HG03460 (cell line): Measurements from ENCODE around the gene GYS2.
A peak's percentile ranks its signal among the peaks of the same experiment; 100 is the strongest.

Experiments used
- ATAC-seq: cut with Tn5 transposase; IDR thresholded peaks from one replicate; pipeline ENCODE4 v1.9.1; 2021; ENCODE audit not compliant: unreplicated experiment

GYS2 gene

GRCh38 chr12:21558100-21558679 lies 46.5 kb downstream of the GYS2 start:
- ATAC-seq, result no peak

GRCh38 chr12:21553329-21553675 lies 51.3 kb downstream of the GYS2 start:
- no peak for ATAC-seq

DNA sequence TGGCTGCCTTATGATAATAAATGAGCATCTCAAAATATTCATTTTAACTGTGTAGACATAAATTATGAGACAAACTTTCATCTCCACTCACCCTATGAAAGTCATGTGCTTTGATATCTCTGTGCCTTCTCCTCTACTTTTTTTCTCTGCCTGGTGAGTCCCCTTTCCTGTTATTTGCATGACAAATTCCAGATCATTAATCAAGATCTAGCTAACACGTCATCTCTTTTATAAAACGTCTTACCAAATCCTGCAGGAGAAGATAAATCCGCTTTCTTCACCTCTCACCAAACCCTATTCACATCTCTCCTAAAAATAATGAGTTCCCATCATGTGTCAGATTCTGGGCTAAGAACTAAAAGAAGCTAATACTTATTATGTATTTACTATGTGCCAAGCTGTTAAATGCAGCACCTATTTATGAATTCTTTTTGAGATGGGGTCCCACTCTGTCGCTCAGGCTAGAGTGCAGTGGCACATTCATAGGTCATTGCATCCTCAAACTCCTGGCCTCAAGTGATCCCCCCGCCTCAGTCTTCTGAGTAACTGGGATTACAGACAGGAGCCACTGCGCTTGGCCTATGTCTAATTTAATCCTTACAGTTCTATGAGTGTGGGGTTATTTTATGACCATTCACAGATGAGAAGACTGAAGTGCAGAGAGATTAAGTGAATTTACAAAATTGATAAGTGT lies 51.9 kb downstream of the GYS2 start:
- ATAC-seq, result no peak

GRCh38 chr12:21551841-21552465 lies 52.7 kb downstream of the GYS2 start:
- no peak for ATAC-seq

DNA sequence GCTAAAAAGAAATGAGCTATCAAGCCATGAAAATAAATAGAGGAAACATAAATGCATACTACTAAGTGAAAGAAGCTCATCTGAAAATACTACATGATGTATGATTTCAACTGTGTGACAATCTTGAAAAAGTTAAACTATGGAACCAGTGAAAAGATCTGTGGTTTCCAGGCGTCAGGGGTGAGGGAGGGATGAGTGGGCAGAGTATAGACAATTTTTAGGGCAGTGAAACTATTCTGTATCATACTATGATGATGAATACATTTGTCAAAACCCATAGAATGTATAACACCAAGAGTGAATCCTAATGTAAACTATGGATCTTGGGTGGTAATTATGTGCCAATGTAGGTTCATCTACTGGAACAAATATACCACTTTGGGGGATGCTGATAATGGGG lies 57.2 kb downstream of the GYS2 start:
- ATAC-seq, result no peak

GRCh38 chr12:21546716-21547115 lies 57.9 kb downstream of the GYS2 start:
- ATAC-seq, result no peak

DNA sequence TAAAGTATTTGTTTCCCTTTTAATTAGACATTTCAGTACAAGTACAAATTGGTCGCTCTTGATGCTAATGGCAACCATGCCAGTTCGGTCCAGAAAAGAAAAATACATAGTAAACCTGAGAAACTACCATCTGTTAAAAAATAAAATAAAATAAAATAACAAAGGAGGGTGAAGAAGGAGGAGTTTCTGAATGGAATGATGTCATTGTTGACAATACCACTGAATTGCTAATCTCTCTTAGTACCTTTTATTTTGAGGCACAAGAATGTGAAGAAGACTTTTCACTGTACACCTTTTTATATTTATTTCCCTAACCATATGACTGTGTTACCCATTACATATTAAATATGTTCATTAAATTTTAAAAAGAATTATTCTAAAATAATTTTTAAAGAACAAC lies 59.1 kb downstream of the GYS2 start:
- no peak for ATAC-seq

GRCh38 chr12:21543151-21543550 lies 61.5 kb downstream of the GYS2 start:
- no peak for ATAC-seq

- ATAC-seq, result no peak
Measured at GRCh38 chr12:21542403-21542802, 62.2 kb downstream of the GYS2 start.

- ATAC-seq, result no peak
Measured at GRCh38 chr12:21541773-21542172, 62.9 kb downstream of the GYS2 start.

- peak; percentile 55 for ATAC-seq
Measured at GRCh38 chr12:21539797-21540196, 64.8 kb downstream of the GYS2 start.

DNA sequence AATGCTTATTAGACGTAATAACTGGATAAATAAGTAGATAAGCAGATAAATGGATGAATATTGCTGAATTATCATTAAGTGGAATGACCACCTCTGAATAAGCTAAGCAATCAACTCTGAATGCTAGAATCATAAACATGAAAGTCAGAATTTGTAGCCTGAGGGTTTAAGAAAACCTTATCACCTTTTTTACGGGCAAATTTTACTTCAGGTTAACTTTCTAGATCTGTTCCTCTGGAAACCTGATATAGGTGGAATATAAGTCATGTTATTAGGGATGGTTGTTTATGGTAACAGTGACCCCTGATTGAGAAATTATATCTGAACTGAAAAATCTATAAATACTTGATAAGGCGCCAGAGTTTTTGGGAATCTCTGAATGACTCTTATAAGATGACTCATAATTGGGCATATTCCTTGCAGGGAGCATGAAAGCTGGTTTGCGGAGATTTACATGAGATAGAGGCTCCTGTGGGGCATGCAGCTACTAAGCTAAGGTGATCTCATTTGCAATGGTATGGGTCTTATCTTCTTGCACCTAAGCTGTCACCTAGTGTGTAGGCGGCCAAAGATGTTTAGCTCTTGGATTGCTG lies 66.5 kb downstream of the GYS2 start:
- no peak for ATAC-seq

DNA sequence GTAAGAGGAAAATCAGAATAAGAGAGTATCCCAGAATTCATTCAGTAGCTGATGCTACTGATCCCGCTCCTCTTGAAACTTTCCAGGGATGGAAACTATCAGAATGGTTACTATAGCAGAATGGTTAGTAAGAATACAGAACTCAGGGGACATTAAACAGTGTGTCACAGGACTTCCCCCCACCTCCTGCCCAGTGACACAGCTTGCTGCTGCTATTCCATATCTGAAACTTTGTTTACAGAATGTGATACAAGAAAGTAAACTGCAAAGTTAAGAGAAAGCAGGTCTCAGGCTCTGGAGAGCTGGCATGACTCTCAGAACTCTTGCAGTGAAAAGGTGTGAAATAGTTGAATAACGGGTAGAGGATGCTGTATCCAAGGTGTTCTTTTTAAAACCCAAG lies 75.2 kb downstream of the GYS2 start:
- no peak for ATAC-seq

DNA sequence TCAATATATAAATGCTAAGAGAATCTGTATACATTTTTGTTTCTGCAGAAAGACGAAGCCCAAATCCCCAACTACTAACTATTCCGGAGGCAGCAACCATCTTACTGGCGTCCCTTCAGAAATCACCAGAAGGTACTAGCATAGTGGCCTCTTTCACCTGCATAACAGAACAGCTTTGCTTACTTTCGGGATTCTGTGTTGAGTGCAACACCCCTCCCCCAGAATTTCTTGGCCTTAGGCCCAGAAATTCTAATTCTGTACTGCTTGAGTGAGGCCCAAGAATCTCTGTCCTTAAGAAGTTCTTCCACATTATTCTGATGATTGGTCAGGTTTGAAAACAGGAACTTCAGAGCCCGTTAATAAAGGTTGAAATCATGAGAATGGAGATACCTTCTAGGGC lies 75.7 kb downstream of the GYS2 start:
- no peak for ATAC-seq

GRCh38 chr12:21527451-21528180 lies 77.0 kb downstream of the GYS2 start:
- peak; percentile 95 for ATAC-seq

DNA sequence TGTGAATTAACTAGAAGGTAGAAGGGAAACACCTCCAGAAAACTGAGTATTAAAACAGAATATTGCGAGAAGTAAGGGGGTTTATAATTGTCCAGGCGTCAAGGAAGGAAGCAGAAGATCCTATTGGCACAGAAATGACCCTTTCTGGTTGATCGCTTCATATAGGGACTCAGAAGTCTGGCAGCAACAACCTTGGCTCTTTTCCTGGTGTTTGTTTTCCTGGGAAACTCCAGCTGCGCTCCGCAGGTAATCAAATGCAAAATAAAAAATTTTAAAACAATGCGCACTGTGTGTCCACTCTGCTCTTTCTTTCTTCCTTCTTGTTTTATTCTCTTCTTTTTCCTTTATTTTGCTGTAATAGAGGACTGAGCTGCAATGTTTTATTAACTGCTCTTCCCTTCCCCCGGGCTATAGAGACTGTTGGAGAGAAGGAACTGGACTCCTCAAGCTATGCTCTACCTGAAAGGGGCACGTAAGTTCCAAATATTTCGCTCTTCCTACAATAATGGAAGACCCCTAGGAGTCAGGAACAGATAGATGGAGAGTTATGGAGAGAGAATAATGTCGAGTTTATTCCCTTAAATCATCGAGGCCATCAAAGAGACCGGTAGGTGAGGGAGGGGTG lies 77.8 kb downstream of the GYS2 start:
- no peak for ATAC-seq

GRCh38 chr12:21526053-21526452 lies 78.6 kb downstream of the GYS2 start, which contains the start of gene SPX:
SPX (plus strand) TSS chr12:21526296; CDS start chr12:21526473, 177 bp downstream.
- ATAC-seq, result no peak

DNA sequence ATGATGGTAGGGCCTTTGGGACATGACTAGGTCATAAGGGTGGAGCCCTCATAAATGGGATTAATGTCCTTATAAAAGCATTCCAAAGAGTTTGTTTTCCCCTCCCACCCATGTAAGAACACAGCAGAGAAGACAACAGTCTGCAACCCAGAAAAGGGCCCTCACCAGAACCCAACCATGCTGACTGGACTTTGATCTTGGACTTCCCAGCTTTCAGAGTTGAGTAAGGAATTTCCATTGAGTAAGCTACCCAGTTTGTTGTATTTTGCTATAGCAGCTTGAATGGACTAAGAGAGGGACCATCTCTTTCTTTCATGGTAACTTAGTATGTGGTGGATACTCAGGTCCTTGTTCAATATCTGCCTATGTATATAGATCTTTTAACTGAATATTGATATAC lies 81.5 kb downstream of the GYS2 start:
- no peak for ATAC-seq

DNA sequence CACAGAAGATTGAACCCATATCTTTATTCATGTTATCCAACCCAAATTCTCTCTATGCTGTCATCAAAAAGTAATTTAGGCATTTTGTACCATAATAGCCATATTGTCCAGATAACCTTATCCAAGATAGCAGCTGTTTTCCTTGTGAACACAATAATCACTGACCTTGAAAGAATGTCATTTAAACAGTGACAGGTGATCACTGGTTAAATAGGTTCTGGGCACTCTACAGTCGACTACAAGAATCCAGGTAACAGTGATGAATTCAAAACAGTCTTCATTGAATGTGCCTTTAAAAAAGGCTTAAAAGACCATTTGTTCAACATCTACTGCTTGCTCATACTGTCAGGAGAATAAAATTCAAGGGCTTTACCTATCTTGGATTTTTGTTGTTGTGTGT lies 83.1 kb downstream of the GYS2 start:
- ATAC-seq, result no peak

DNA sequence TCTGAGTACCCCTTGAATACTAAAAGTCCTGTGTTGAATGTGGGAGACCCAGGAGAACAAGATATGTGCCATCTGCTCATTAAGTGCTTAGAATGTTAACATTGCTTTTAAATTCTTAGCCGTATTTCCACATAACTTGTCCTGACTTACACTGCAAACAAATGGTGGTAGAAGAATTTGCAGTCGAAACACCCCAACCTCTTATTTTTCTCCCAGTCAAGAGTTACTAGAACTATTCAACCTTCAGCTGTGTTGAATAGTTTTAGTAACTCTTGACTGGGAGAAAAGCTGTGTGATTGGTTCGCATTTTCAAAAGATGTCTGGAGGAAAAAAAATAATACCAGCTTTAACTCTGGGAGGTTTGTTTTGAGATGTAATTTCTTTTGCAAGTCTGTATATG lies 86.2 kb downstream of the GYS2 start:
- ATAC-seq, result no peak

DNA sequence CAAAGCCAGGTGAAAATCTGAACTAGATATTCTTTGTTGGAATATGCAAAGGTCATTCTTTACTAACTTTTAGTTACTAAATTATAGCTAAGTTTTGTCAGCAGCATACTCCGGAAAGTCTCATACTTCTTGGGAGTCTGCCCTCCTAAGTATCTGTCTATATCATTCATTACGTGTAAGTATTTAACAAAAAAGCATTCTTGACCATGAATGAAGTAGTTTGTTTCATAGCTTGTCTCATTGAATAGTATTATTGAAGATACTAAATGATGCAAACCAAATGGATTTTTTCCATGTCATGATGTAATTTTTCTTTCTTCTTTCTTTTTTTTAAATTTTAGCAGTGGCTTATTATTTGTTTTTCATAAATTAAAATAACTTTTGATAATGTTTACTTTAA lies 88.4 kb downstream of the GYS2 start:
- ATAC-seq, result no peak
